Natural killer cell (primary cell): ENCODE results near the gene OR6C6. TPM values are rescaled to one million over a fixed set of nuclear protein-coding genes. Genes with fewer than 3 reads are reported as not detected.

Experiments
- ATAC-seq, 3 donors: fragments of 150-1000 bp in 2 of 3; fragments of 200-7000 bp in 1 of 3; cut with Tn5 transposase; 1 replicate in 1 of 3; 2 replicates in 2 of 3; pipeline ENCODE4 v1.10.0; 2021; ENCODE audit warnings: mild to moderate bottlenecking in 2 of 3, moderate library complexity in 2 of 3
- DNase-seq, 2 donors: peaks; one replicate each; pipeline versions ENCODE4 v3.0.0 to v3.0.0-alpha.2; 2013 to 2021; ENCODE audit warnings: mixed read lengths in 1 of 2
- H3K27ac ChIP-seq: one replicate; pipeline ENCODE4 v1.5.1; 2013; ENCODE audit warnings: mild to moderate bottlenecking, low read length
- H3K27me3 ChIP-seq: one replicate; pipeline ENCODE4 v1.6.1; 2013; ENCODE audit warnings: low read length; ENCODE audit not compliant: control insufficient read depth, insufficient read depth
- H3K36me3 ChIP-seq: one replicate; pipeline ENCODE4 v1.6.1; 2013; ENCODE audit warnings: low read length; ENCODE audit not compliant: control insufficient read depth, insufficient read depth
- H3K4me1 ChIP-seq: one replicate; pipeline ENCODE4 v1.6.1; 2013; ENCODE audit warnings: low read length; ENCODE audit not compliant: control insufficient read depth, insufficient read depth
- H3K4me3 ChIP-seq: one replicate; pipeline ENCODE4 v1.5.1; 2013; ENCODE audit warnings: low read length
- H3K9me3 ChIP-seq: one replicate; pipeline ENCODE4 v1.6.1; 2013; ENCODE audit warnings: low read length; ENCODE audit not compliant: control insufficient read depth, insufficient read depth
- H3K27ac Mint-ChIP-seq, 2 donors: one replicate each; pipeline ENCODE4 v1.8.0; 2022; ENCODE audit warnings: mild to moderate bottlenecking in 2 of 2, mixed read lengths in 2 of 2, moderate library complexity in 1 of 2
- H3K27me3 Mint-ChIP-seq, 2 donors: one replicate each; pipeline ENCODE4 v1.8.0; 2022; ENCODE audit warnings: low read depth in 2 of 2, mixed read lengths in 2 of 2
- H3K36me3 Mint-ChIP-seq: one replicate; pipeline ENCODE4 v1.8.0; 2022; ENCODE audit warnings: mixed read lengths
- H3K4me1 Mint-ChIP-seq, 2 donors: one replicate each; pipeline ENCODE4 v1.8.0; 2022; ENCODE audit warnings: mixed read lengths in 2 of 2
- H3K4me3 Mint-ChIP-seq: one replicate; pipeline ENCODE4 v1.8.0; 2022; ENCODE audit warnings: mild to moderate bottlenecking, moderate library complexity, mixed read lengths
- H3K9me3 Mint-ChIP-seq, 2 donors: one replicate each; pipeline ENCODE4 v1.8.0; 2022; ENCODE audit warnings: mixed read lengths in 2 of 2
- CTCF ChIP-seq: fragments of 200-600 bp; IDR thresholded peaks from one replicate; pipeline ENCODE4 v1.8.0; 2022; ENCODE audit warnings: antibody characterized with exemption
- WGBS: methylation state at CpG from one replicate; pipeline ENCODE4 v1.1.7; 2013; ENCODE audit warnings: missing lambda C conversion rate; ENCODE audit not compliant: insufficient coverage; 5-methylcytosine and 5-hydroxymethylcytosine counted together
- intact Hi-C: fragments of 100-400 bp; cut with micrococcal nuclease; formaldehyde crosslinking; loops from one replicate; pipeline ENCODE4 v1.14.2; 2022
- total RNA-seq, 4 donors: library from RNA; stranded (reverse); fragments of 120-200 nt in 1 of 4; gene quantifications; one replicate each; pipeline versions ENCODE4 v1.2.3 to v1.2.4, GENCODE V29; 2013 to 2022

The OR6C6 gene
- total RNA-seq, 3 donors from 2014 or later (not counting 1 experiment from before 2014, with no cell fraction given), result not detected

DNA sequence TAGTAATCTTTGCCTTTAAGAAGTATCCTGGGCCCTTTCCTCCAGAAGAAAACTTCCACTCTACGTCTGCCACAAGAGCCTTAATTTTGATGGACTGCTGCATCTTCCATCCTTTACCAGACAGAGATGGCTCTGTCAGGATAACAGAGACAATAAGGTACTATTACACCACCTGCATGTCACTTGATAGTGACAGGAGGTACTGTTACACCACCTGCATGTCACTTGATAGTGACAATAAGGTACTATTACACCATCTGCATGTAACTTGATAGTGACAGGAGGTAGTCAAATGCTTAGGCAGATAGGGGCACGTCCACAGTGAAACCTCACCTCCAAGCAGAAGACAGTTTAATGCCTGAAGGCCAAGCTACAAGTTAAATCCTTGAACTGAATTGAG is 38.1 kb downstream of the OR6C6 start:
- Histone ChIP-seq H3K27ac (no peak overlapping the region), H3K36me3 (no peaks in the 10 kb centered on the region), H3K4me3 (no peak overlapping the region), H3K9me3 (no peaks in the 10 kb centered on the region), H3K27me3 (peaks cover 2% of the 10 kb centered on the region), H3K4me1 (no peaks in the 10 kb centered on the region)
- Mint-ChIP-seq H3K9me3 (no peaks in the 10 kb centered on the region), H3K36me3 (no peaks in the 10 kb centered on the region), H3K27me3 (peaks cover 11 to 12% of the 10 kb centered on the region in 2 donors), H3K27ac (no peak overlapping the region), H3K4me3 (no peak overlapping the region), H3K4me1 (no peaks in the 10 kb centered on the region)
- DNase-seq, result no peak
- intact Hi-C loops, result no loop called here
- no peak for ATAC-seq
- WGBS, result 55% methylated on average over 2 of the region's 2 CpGs
- no peak for TF ChIP-seq CTCF

- Mint-ChIP-seq H3K27me3 (peaks cover 11 to 12% of the 10 kb centered on the region in 2 donors), H3K4me1 (no peaks in the 10 kb centered on the region), H3K27ac (no peak overlapping the region), H3K4me3 (no peak overlapping the region), H3K36me3 (no peaks in the 10 kb centered on the region), H3K9me3 (no peaks in the 10 kb centered on the region)
- no peak overlapping the region for H3K27ac ChIP-seq
- no peaks in the 10 kb centered on the region for H3K4me1 ChIP-seq
- peaks cover 2% of the 10 kb centered on the region for H3K27me3 ChIP-seq
- no peak for TF ChIP-seq CTCF
- no peaks in the 10 kb centered on the region for H3K9me3 ChIP-seq
- 100% methylated on average over 1 of the region's 4 CpGs for WGBS
- DNase-seq, result no peak
- no peaks in the 10 kb centered on the region for H3K36me3 ChIP-seq
- intact Hi-C loops, result no loop called here
- no peak for ATAC-seq
- no peak overlapping the region for H3K4me3 ChIP-seq
Measured at GRCh38 chr12:55256831-55257230, 39.5 kb downstream of the OR6C6 start.

- peaks cover 14 to 16% of the 10 kb centered on the region in 2 donors for H3K27me3 Mint-ChIP-seq
- no peaks in the 10 kb centered on the region for H3K9me3 Mint-ChIP-seq
- DNase-seq (no peak), ATAC-seq (no peak)
- H3K4me3 Mint-ChIP-seq, result no peak overlapping the region
- intact Hi-C loops, result no loop called here
- Histone ChIP-seq H3K36me3 (no peaks in the 10 kb centered on the region), H3K4me1 (no peaks in the 10 kb centered on the region), H3K4me3 (no peak overlapping the region), H3K27me3 (peaks cover 5% of the 10 kb centered on the region), H3K9me3 (no peaks in the 10 kb centered on the region), H3K27ac (no peak overlapping the region)
- H3K4me1 Mint-ChIP-seq, result no peaks in the 10 kb centered on the region
- no peak overlapping the region for H3K27ac Mint-ChIP-seq
- no peaks in the 10 kb centered on the region for H3K36me3 Mint-ChIP-seq
- no peak for TF ChIP-seq CTCF
Measured at GRCh38 chr12:55253281-55253680, 43.1 kb downstream of the OR6C6 start.

GRCh38 chr12:55250944-55251343 is 45.4 kb downstream of the OR6C6 start:
- no peak for TF ChIP-seq CTCF
- Mint-ChIP-seq H3K9me3 (no peaks in the 10 kb centered on the region), H3K4me1 (no peaks in the 10 kb centered on the region), H3K4me3 (no peak overlapping the region), H3K36me3 (no peaks in the 10 kb centered on the region), H3K27me3 (peaks cover 16 to 37% of the 10 kb centered on the region in 2 donors), H3K27ac (no peak overlapping the region)
- ATAC-seq (no peak), DNase-seq (no peak)
- intact Hi-C loops, result no loop called here
- no peaks in the 10 kb centered on the region for H3K36me3 ChIP-seq
- WGBS, result 58% methylated on average over 2 of the region's 3 CpGs
- peaks cover 5% of the 10 kb centered on the region for H3K27me3 ChIP-seq
- no peaks in the 10 kb centered on the region for H3K9me3 ChIP-seq
- no peaks in the 10 kb centered on the region for H3K4me1 ChIP-seq
- H3K27ac ChIP-seq, result no peak overlapping the region
- no peak overlapping the region for H3K4me3 ChIP-seq
